KMS-11 (cell line): ENCODE results near the gene OR2H2.

Experiments
- H2AFZ ChIP-seq: fragments of 200-600 bp; sonication (generic); 2 replicates; pipeline ENCODE4 v1.6.1; 2016; ENCODE audit warnings: antibody characterized with exemption, mixed run types, low read depth
- H3K27ac ChIP-seq: fragments of 200-600 bp; sonication (generic); 2 replicates; pipeline ENCODE4 v1.6.1; 2016; ENCODE audit warnings: mild to moderate bottlenecking, mixed run types
- H3K27me3 ChIP-seq: fragments of 200-600 bp; sonication (generic); 2 replicates; pipeline ENCODE4 v1.6.1; 2017; ENCODE audit warnings: mild to moderate bottlenecking, low read depth, mixed run types, moderate library complexity; ENCODE audit not compliant: insufficient read depth
- H3K36me3 ChIP-seq: fragments of 200-600 bp; sonication (generic); 2 replicates; pipeline ENCODE4 v1.6.1; 2017; ENCODE audit warnings: mild to moderate bottlenecking, mixed run types; ENCODE audit not compliant: insufficient read depth
- H3K4me1 ChIP-seq: fragments of 200-600 bp; sonication (generic); 2 replicates; pipeline ENCODE4 v1.6.1; 2016; ENCODE audit warnings: mild to moderate bottlenecking, low read depth, mixed run types; ENCODE audit not compliant: poor library complexity, severe bottlenecking
- H3K4me2 ChIP-seq: fragments of 200-600 bp; sonication (generic); 2 replicates; pipeline ENCODE4 v1.7.0; 2016; ENCODE audit warnings: mild to moderate bottlenecking, mixed run types
- H3K4me3 ChIP-seq: fragments of 200-600 bp; sonication (generic); IDR thresholded peaks from 2 replicates; pipeline ENCODE4 v1.6.1; 2017; ENCODE audit warnings: low read depth, low read length, mixed read lengths; ENCODE audit not compliant: insufficient read depth
- H3K79me2 ChIP-seq: fragments of 200-600 bp; sonication (generic); 2 replicates; pipeline ENCODE4 v1.6.1; 2016; ENCODE audit warnings: low read depth, mixed run types; ENCODE audit not compliant: insufficient read depth
- H3K9ac ChIP-seq: fragments of 200-600 bp; sonication (generic); 2 replicates; pipeline ENCODE4 v1.6.1; 2016; ENCODE audit warnings: mild to moderate bottlenecking, mixed run types
- H4K20me1 ChIP-seq: fragments of 200-600 bp; sonication (generic); 2 replicates; pipeline ENCODE4 v1.6.1; 2016; ENCODE audit warnings: mild to moderate bottlenecking, mixed run types; ENCODE audit not compliant: insufficient read depth
- TF ChIP-seq, protein P1 (sequence below): fragments of 200-600 bp; sonication (generic); conservative IDR thresholded peaks from 2 replicates; pipeline ENCODE4 v1.6.1; 2017; ENCODE audit warnings: low read depth, mild to moderate bottlenecking, antibody characterized with exemption, low read length, moderate library complexity, mixed read lengths

Gene OR2H2

DNA sequence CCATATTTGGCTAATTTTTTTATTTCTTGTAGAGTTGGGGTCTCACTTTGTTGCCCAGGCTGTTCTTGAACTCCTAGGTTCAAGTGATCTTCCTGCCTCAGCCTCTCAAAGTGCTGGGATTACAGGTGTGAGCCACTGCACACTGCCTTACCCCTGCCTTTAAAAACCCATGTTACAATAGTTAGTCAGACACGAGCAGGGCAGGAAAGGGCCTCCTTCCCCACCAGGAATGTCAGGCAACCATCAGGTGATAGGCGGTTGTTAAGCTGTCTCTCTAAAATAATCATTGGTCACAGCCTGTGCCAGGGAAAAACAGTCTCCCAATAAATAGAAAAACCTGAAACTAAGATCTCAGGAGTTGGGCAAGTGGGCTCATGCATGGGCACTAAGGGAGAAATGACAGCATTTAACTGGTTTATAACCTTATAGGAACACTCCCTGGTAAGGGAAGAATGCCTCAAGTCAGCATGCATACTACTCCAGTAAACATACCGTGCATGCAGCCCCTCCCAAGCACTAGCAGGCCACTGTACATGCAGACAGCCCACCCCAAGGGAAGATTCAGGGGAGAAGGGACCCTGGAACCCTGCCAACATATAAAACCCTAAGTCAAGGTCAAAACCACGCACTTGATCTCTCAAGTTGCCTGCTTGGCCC, 8.4 kb downstream of the OR2H2 start:
- H2AFZ ChIP-seq: no peak overlapping the region
- H3K4me2 ChIP-seq: no peak overlapping the region
- no peak overlapping the region for H3K9ac ChIP-seq
- no peaks in the 10 kb centered on the region for H4K20me1 ChIP-seq
- H3K79me2 ChIP-seq: no peaks in the 10 kb centered on the region
- H3K27ac ChIP-seq: no peak overlapping the region
- H3K36me3 ChIP-seq: no peaks in the 10 kb centered on the region
- no peaks in the 10 kb centered on the region for H3K27me3 ChIP-seq
- no peak overlapping the region for H3K4me3 ChIP-seq
- H3K4me1 ChIP-seq: no peaks in the 10 kb centered on the region
- TF ChIP-seq, protein P1, sequence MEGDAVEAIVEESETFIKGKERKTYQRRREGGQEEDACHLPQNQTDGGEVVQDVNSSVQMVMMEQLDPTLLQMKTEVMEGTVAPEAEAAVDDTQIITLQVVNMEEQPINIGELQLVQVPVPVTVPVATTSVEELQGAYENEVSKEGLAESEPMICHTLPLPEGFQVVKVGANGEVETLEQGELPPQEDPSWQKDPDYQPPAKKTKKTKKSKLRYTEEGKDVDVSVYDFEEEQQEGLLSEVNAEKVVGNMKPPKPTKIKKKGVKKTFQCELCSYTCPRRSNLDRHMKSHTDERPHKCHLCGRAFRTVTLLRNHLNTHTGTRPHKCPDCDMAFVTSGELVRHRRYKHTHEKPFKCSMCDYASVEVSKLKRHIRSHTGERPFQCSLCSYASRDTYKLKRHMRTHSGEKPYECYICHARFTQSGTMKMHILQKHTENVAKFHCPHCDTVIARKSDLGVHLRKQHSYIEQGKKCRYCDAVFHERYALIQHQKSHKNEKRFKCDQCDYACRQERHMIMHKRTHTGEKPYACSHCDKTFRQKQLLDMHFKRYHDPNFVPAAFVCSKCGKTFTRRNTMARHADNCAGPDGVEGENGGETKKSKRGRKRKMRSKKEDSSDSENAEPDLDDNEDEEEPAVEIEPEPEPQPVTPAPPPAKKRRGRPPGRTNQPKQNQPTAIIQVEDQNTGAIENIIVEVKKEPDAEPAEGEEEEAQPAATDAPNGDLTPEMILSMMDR: no peak

DNA sequence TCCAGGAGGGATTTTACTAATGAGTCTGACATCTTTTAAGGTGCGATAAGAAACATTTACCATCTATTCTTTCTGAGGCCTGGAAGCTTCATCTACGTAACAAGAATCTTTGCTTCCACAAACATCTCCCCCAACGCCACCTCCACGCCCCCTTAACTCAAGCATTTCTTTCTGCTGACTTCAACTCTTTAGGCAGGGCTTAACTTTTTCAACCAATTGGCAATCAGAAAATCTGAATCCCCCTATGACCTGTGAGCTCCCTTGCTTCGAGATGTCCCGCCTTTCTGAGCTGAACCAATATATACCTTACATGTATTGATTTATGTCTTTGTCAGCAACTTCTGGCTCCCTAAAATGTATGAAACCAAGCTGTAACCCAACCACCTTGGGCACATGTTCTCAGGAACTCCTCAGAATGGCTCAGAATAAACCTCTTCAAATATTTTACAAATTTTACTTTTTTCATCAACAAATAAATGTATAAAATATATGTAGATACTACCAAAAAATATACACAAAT, 11.5 kb downstream of the OR2H2 start:
- Histone ChIP-seq H3K79me2 (no peaks in the 10 kb centered on the region), H4K20me1 (no peaks in the 10 kb centered on the region), H3K27me3 (no peaks in the 10 kb centered on the region), H3K4me2 (no peak overlapping the region), H3K27ac (no peak overlapping the region), H2AFZ (no peak overlapping the region), H3K4me1 (no peaks in the 10 kb centered on the region), H3K36me3 (no peaks in the 10 kb centered on the region), H3K9ac (no peak overlapping the region), H3K4me3 (no peak overlapping the region)
- TF ChIP-seq, protein P1: no peak

DNA sequence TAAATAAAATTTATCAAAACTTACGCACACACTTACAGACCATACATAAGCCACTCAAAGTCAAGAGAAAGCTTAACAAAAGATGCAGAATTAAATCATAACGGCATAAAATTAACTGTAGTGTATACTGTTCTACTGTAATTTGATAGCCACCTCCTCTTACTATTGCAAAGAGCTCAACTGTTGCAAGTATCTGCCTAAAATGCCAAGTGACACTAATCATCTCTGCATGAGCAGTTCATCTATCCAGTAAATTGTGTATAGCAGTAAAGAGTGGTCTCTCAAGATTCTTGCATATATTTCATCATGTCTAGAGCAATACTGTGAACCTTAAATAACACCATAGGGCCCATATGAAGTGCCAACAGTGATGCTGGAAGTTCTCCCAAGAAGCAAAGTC, 12.3 kb downstream of the OR2H2 start:
- TF ChIP-seq, protein P1: no peak
- no peaks in the 10 kb centered on the region for H3K4me1 ChIP-seq
- no peak overlapping the region for H3K4me2 ChIP-seq
- no peak overlapping the region for H3K4me3 ChIP-seq
- no peaks in the 10 kb centered on the region for H3K27me3 ChIP-seq
- H3K27ac ChIP-seq: no peak overlapping the region
- no peaks in the 10 kb centered on the region for H3K36me3 ChIP-seq
- H3K9ac ChIP-seq: no peak overlapping the region
- no peaks in the 10 kb centered on the region for H3K79me2 ChIP-seq
- no peak overlapping the region for H2AFZ ChIP-seq
- H4K20me1 ChIP-seq: no peaks in the 10 kb centered on the region

DNA sequence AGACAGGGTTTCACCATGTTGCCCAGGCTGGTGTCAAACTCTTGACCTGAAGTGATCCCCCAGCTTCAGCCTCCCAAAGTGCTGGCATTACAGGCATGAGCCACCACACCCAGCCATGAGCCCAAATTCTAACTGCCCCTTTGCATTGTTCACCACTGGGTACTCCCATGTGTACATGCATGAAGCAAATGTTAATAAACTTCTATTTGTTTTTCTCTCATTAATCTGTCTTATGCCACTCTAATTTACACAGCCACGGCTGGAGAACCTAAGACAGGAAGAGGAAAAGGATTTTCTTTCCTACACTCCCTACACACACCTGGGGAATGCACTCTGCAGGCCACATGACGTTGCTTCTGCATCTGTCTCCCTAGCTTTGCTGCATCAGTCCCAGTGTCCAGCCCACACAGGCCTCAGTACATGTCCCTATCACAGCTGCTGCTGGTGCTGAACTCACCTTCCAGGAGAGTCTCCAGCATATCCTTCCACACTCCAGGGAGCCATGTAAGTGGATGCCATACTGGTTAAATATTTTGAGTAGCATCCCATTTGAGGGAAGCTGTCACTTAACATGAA, 13.3 kb downstream of the OR2H2 start:
- no peaks in the 10 kb centered on the region for H3K4me1 ChIP-seq
- no peak overlapping the region for H3K27ac ChIP-seq
- H3K4me3 ChIP-seq: no peak overlapping the region
- H3K79me2 ChIP-seq: no peaks in the 10 kb centered on the region
- no peak overlapping the region for H3K9ac ChIP-seq
- no peak overlapping the region for H2AFZ ChIP-seq
- H3K36me3 ChIP-seq: no peaks in the 10 kb centered on the region
- no peaks in the 10 kb centered on the region for H3K27me3 ChIP-seq
- no peak overlapping the region for H3K4me2 ChIP-seq
- TF ChIP-seq, protein P1: no peak
- H4K20me1 ChIP-seq: no peaks in the 10 kb centered on the region
